ENCODE results near the gene RABEP1.

The RABEP1 gene

GRCh38 chr17:5269241-5269960 lies 12.7 kb upstream of the RABEP1 start:
- FAIRE-seq, result no peak

GRCh38 chr17:5272322-5272721 lies 9.8 kb upstream of the RABEP1 start:
- no peak for FAIRE-seq

GRCh38 chr17:5282642-5283217 lies 646 bp downstream of the RABEP1 start:
- FAIRE-seq, result no peak

GRCh38 chr17:5283571-5284315 lies 1.7 kb downstream of the RABEP1 start:
- FAIRE-seq, result no peak

- FAIRE-seq, result no peak
Observed at GRCh38 chr17:5284681-5285080, 2.6 kb downstream of the RABEP1 start.

GRCh38 chr17:5286846-5287245 lies 4.8 kb downstream of the RABEP1 start:
- FAIRE-seq, result no peak

- FAIRE-seq, result no peak
Observed at GRCh38 chr17:5291683-5292350, 9.7 kb downstream of the RABEP1 start.

- FAIRE-seq, result no peak
Observed at GRCh38 chr17:5297245-5297644, 15.2 kb downstream of the RABEP1 start.

- no peak for FAIRE-seq
Observed at GRCh38 chr17:5299383-5299782, 17.3 kb downstream of the RABEP1 start.

GRCh38 chr17:5304636-5305035 lies 22.6 kb downstream of the RABEP1 start:
- FAIRE-seq, result no peak

GRCh38 chr17:5309851-5310250 lies 27.8 kb downstream of the RABEP1 start:
- no peak for FAIRE-seq

GRCh38 chr17:5325851-5326250 lies 43.8 kb downstream of the RABEP1 start:
- no peak for FAIRE-seq

GRCh38 chr17:5329784-5330557 lies 47.9 kb downstream of the RABEP1 start:
- FAIRE-seq, result peak; percentile 14

GRCh38 chr17:5330981-5331380 lies 48.9 kb downstream of the RABEP1 start:
- no peak for FAIRE-seq

- FAIRE-seq, result no peak
Observed at GRCh38 chr17:5331506-5331905, 49.4 kb downstream of the RABEP1 start.

GRCh38 chr17:5344914-5345313 lies 62.8 kb downstream of the RABEP1 start:
- no peak for FAIRE-seq

- FAIRE-seq, result no peak
Observed at GRCh38 chr17:5352681-5353289, 70.7 kb downstream of the RABEP1 start.

GRCh38 chr17:5354310-5354709 lies 72.2 kb downstream of the RABEP1 start:
- no peak for FAIRE-seq

- FAIRE-seq, result no peak
Observed at GRCh38 chr17:5354886-5355415, 72.9 kb downstream of the RABEP1 start.

- FAIRE-seq, result no peak
Observed at GRCh38 chr17:5355421-5356129, 73.5 kb downstream of the RABEP1 start.

- FAIRE-seq, result no peak
Observed at GRCh38 chr17:5361426-5361825, 79.3 kb downstream of the RABEP1 start.

Measured in colon (tissue), 2 donors.